Measurements from ENCODE around the gene SLCO4C1. TPM values are rescaled to one million over a fixed set of nuclear protein-coding genes. Genes with fewer than 3 reads are reported as not detected.

SLCO4C1 gene
- total and polyA plus RNA-seq, 2 experiments from 2014 or later: not detected

DNA sequence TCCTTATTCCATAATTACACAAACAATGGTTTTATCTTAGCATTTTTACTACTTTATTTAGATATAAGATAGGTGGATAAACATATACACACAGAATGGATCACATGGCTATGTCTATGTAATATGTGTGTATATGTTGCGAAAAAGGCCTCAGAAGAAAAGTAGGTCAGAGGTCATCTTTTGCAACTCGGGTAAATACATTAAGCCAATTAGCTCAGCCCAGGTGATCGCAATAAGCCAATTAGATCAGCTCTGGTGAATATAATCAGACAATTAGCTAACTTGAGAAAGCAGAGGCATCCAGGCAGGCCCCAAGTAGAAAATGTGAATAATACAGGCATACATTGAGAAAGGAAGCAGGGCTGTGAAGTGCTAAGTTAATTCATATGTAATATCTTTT, 24.3 kb downstream of the SLCO4C1 start:
- Histone ChIP-seq H3K36me3 (no peaks in the 10 kb centered on the region), H3K27me3 (no peaks in the 10 kb centered on the region), H3K4me3 (no peak overlapping the region), H3K4me1 (ENCODE audit: low read depth) (no peaks in the 10 kb centered on the region), H3K27ac (no peak overlapping the region), H3K9me3 (ENCODE audit: low read depth) (no peaks in the 10 kb centered on the region)
- DNase-seq (ENCODE audit: low read depth in 1 of 2, low spot score in 1 of 2): no peak
- no peak for TF ChIP-seq CTCF (IDR thresholded peaks at IDR 0.05; ENCODE audit: low read depth, low read length)

GRCh38 chr5:102270036-102270435, 26.0 kb downstream of the SLCO4C1 start:
- no peak overlapping the region for H3K27ac ChIP-seq
- TF ChIP-seq CTCF (IDR thresholded peaks at IDR 0.05; ENCODE audit: low read depth, low read length): no peak
- no peak overlapping the region for H3K4me3 ChIP-seq

DNA sequence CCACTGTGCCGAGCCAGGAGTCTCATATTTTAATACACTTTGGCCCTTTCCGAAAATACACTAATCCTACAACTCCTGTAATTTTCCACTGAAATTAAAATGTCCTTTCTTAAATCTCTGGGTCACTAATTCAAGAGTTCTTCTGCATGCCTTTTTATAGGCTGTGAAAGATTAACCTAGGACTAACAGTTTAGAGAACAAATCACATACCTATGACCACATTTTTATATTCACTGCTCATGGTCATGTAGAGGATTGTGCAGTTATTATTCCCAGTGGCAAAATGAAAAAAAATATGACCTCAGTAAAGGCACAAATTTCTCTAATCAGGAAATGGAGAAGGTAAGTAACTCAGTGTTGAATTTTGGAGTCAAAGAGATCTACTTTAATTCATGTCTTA, 33.4 kb downstream of the SLCO4C1 start:
- no peak for TF ChIP-seq CTCF (IDR thresholded peaks at IDR 0.05; ENCODE audit: low read depth, low read length)
- H3K27me3 ChIP-seq: no peaks in the 10 kb centered on the region
- H3K36me3 ChIP-seq: no peaks in the 10 kb centered on the region
- no peak for DNase-seq (ENCODE audit: low read depth in 1 of 2, low spot score in 1 of 2)
- no peak overlapping the region for H3K27ac ChIP-seq
- no peak overlapping the region for H3K4me3 ChIP-seq
- no peaks in the 10 kb centered on the region for H3K9me3 ChIP-seq (ENCODE audit: low read depth)
- no peaks in the 10 kb centered on the region for H3K4me1 ChIP-seq (ENCODE audit: low read depth)

More at GRCh38 chr5:102270036-102270435, 26.0 kb downstream of the SLCO4C1 start:
- no peaks in the 10 kb centered on the region for H3K9me3 ChIP-seq (ENCODE audit: low read depth)
- no peaks in the 10 kb centered on the region for H3K27me3 ChIP-seq
- DNase-seq (ENCODE audit: low read depth in 1 of 2, low spot score in 1 of 2): no peak
- H3K4me1 ChIP-seq (ENCODE audit: low read depth): no peaks in the 10 kb centered on the region
- no peaks in the 10 kb centered on the region for H3K36me3 ChIP-seq

DNA sequence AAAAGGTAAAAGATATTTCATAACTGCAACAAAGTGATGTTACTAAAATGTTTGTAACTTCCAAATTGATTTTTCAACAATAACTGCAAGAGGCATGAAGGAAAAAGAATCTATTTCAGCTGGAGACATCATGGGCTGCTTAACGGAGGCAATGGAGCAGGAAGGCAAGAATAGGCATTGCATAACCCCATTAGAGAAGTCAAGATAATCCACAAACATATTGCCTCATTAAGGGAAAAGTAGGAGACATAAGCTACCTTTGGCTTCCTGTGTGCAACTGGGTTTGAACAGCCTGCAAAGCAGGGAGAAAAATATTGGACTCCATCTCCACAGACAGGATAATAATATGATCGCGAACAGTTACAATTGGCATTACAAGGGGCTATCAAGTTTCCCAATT, 46.7 kb downstream of the SLCO4C1 start:
- no peak for TF ChIP-seq CTCF (IDR thresholded peaks at IDR 0.05; ENCODE audit: low read depth, low read length)
- no peaks in the 10 kb centered on the region for H3K4me1 ChIP-seq (ENCODE audit: low read depth)
- H3K4me3 ChIP-seq: no peak overlapping the region
- DNase-seq (ENCODE audit: low read depth in 1 of 2, low spot score in 1 of 2): no peak
- H3K27ac ChIP-seq: no peak overlapping the region
- no peaks in the 10 kb centered on the region for H3K36me3 ChIP-seq
- H3K9me3 ChIP-seq (ENCODE audit: low read depth): no peaks in the 10 kb centered on the region
- H3K27me3 ChIP-seq: no peaks in the 10 kb centered on the region

GRCh38 chr5:102243213-102243612, 52.9 kb downstream of the SLCO4C1 start:
- no peak for TF ChIP-seq CTCF (IDR thresholded peaks at IDR 0.05; ENCODE audit: low read depth, low read length)

More at GRCh38 chr5:102243213-102243612, 52.9 kb downstream of the SLCO4C1 start:
- no peak for DNase-seq (ENCODE audit: low read depth in 1 of 2, low spot score in 1 of 2)
- no peaks in the 10 kb centered on the region for H3K36me3 ChIP-seq
- no peaks in the 10 kb centered on the region for H3K9me3 ChIP-seq (ENCODE audit: low read depth)
- no peaks in the 10 kb centered on the region for H3K4me1 ChIP-seq (ENCODE audit: low read depth)
- no peak overlapping the region for H3K4me3 ChIP-seq
- no peaks in the 10 kb centered on the region for H3K27me3 ChIP-seq
- no peak overlapping the region for H3K27ac ChIP-seq

Measured in cardiac muscle cell (in vitro differentiated cells and primary cell).